ENCODE data around the gene CASP9.
"Not testable (repeated sequence)": the region's sequence is repeated elsewhere in the genome, so short reads cannot be mapped to it uniquely, and the experiment has no call there.

Gene CASP9

DNA sequence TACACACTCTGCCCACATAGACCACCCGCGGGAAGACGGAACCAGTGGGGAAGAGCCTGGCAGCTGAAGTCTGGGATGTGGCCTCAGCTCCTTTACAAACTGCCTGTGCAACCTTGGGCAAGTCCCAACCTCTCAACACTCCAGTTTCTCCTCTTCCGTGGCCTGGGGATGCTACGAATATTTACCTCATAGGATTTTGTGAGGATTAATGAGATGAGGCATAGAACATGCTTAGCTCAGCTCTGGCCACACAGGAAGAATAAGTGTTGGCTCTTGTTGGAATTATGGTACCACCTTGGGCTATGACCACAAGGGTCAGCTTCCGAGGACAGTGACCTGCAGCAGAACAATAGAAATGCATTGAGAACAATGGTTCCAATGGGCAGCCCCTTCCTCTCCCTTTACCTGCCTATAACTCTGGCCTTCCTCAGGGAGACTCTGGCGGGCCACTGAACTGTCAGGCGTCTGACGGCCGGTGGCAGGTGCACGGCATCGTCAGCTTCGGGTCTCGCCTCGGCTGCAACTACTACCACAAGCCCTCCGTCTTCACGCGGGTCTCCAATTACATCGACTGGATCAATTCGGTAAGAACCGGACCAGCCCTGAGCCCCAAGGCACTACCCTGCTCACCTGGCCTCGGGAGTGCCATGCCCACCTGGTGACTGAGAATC lies 56.9 kb downstream of the CASP9 start:
- DNase-seq = not testable (repeated sequence)

- DNase-seq = no peak
These were observed 58.3 kb downstream of the CASP9 start for GRCh38 chr1:15465674-15466073.

GRCh38 chr1:15463926-15464322 lies 60.1 kb downstream of the CASP9 start:
- not testable (repeated sequence) for DNase-seq

DNA sequence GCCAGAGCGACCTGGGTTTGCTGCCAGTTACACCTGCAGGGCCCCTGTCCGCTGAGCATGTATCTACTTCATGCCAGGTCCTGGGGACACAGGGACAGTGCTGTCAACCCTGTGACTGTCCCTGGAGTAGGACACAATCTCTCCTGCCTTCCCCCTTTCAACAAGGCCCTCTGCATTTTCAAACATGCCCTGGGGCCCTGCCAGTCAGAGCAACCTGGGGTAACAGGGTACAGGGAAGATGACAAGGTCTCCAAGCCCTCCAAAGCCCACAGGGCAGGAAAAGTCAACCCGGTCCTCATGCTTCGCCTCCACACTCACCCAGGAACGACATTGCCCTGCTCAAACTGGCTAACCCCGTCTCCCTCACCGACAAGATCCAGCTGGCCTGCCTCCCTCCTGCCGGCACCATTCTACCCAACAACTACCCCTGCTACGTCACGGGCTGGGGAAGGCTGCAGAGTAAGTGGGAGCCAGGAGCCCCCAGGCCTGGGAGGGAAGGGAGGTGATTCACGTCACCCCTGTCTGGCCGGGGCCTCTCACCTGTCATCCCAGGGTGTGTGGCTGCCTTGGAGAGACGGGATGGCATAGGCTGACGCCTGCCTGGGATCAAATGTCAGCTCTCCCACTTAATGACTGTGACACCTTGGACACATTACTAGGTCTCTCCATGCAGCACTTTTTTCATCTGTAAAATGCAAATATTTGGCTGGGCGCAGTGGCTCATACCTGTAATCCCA lies 60.8 kb downstream of the CASP9 start:
- DNase-seq = not testable (repeated sequence)

- no peak for DNase-seq
These were observed 63.3 kb downstream of the CASP9 start for GRCh38 chr1:15460708-15461095.

- DNase-seq = no peak
These were observed 64.0 kb downstream of the CASP9 start for GRCh38 chr1:15459771-15460707.

GRCh38 chr1:15458388-15458787 lies 65.6 kb downstream of the CASP9 start:
- DNase-seq = not testable (repeated sequence)

- DNase-seq = no peak
These were observed 66.4 kb downstream of the CASP9 start for GRCh38 chr1:15457585-15457984.

- DNase-seq = no peak
These were observed 67.6 kb downstream of the CASP9 start, which contains the start of gene CELA2A for GRCh38 chr1:15456313-15456954. CELA2A (plus strand) TSS chr1:15456732; CDS start chr1:15456754, 22 bp downstream.

DNA sequence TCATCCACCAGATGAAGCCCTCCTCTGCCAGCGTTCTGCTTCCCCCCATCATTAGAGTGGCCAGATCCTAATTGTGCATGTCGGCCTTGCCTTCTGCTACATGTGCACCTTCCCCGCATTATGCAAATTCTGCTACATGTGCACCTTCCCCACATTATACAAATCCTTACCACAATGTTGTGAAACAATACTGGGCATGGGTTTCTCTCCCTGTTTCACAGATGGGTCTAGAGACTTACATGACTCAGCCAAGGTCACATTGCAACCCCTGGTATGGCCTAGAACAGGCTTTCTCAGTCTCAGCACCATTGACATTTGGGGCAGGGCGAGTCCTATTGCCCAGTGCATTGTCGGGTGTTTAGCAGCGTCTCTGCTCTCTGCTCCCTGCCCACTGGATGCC lies 68.5 kb downstream of the CASP9 start:
- DNase-seq = peak; percentile 17

- DNase-seq = peak; percentile 67
These were observed 69.8 kb downstream of the CASP9 start for GRCh38 chr1:15454256-15454655.

GRCh38 chr1:15453734-15454133 lies 70.3 kb downstream of the CASP9 start:
- no peak for DNase-seq

DNA sequence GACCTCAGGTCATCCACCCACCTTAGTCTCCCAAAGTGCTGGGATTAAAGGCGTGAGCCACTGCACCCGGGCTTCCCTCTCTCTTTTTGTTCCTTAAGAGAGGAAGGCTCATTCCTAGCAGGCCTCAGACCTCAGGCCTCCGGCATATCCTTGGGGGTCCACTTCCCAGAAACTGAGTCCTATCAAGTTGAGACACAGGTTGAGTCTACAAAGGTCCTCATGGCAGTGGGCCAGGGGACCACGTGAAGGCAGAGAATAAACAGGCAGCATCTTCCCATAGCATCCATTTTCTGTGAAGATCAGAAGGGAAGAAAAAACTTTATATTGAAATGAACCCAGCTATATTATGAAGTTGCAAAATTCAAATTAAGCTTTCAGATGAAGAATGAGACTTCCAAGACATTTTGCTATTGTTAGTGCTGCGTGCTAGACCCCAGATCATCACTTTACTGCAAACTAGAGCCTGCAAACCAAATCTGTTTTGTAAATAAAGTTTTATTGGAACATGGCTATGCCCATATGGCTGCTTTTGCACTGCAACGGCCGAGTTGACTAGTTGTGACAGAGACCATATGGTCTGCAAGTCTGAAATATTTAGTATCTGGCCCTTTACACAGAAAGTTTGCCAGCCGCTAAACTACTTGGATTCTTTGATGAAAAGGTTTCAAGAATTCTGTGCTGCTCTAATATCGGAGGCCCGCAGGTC lies 71.0 kb downstream of the CASP9 start:
- no peak for DNase-seq

DNA sequence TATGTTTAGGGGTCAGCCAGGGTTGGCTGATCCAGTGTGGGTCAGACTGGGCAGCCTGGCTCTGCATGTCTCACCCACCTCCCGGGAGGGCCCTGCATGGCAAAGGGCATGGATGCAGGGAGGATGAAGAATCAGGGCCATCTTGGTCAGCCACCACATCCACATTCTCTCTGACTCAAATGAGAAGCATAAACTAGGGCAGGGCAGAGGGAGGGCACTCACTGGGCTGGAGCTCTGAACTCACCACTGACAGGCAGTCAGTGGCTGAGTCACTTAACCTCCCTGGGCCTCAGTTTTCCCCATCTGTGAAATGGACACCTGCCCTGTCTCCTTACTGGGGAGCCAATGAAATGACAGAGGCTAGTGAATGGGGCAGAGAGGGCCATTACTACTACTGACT lies 71.8 kb downstream of the CASP9 start:
- peak; percentile 41 for DNase-seq

- DNase-seq = no peak
These were observed 72.8 kb downstream of the CASP9 start for GRCh38 chr1:15451014-15451722.

DNA sequence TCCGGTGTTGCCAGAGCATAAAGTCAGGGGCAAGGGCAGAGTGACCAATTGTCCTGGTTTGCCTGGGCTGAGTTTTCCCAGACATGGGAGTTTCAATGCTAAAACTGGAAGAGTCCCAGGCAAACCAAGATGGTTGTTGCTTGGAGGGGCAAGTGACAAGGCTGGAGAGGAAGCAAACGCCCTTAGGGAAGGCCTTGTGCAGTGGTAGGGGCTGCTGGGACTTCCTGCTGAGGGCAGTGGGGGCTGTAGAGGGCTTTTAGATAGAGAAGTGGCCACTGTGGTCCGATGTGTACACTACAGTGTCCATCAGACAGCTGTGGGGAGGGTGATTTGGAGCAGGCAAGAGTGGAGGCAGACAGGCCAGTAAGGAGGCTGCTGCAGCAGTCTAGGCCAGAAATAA lies 74.4 kb downstream of the CASP9 start:
- DNase-seq = no peak

DNA sequence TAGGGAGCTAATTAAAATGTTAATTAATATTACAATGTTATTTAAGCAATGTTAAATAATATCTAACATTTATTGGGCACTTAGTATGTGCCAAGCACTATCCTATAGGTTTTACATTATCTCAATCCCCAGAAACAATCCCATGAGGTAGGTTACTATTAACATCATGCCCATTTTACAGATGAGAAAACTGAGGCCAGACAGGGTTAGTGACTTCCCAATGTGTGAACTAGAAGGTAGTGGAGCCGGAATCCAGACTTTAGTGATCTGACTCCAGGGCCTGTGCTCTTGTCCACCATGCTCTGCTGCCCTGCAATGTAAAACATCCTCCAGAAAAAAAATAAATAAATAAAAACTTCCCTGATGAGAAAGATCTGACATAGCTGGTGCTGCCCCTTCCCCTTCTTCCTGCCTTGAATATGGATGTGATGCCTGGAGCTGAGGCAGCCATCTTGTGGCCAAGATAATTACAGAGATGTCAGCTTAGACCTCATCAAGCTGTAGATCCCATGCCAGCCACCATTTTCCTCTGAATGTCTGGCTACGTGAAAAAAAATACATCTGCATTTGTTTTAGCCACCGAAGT lies 75.0 kb downstream of the CASP9 start:
- no peak for DNase-seq

- no peak for DNase-seq
These were observed 77.8 kb downstream of the CASP9 start for GRCh38 chr1:15446212-15446611.

DNA sequence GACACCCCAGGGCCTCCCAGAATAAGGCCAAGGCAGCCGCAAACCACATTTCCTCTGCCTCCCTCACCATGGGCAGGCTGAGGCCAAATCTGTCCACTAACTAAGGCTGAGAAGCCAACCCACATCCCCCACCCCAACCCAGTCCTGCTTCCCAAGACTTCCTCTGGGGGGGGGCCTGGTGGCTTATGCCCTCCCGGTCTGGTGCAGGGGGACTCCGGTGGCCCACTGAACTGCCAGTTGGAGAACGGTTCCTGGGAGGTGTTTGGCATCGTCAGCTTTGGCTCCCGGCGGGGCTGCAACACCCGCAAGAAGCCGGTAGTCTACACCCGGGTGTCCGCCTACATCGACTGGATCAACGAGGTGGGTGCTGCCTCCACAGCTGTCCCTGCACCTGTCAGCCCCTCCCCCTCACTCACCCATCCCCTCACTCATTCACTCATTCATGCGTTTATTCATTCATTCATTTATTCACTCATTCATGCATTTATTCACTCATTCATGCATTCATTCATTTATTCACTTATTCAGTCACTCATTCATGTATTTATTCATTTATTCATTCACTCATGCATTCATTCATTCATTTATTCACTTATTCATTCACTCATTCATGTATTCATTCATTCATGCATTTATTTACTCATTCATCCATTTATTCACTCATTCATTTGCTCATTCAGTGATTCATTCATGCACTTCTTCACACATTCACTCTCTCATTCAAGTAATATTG lies 78.5 kb downstream of the CASP9 start:
- DNase-seq = no peak

All from HCEC 1CT (cell line).